Calu3 (cell line): ENCODE measurements around the gene GET4. TPM values are rescaled to one million over a fixed set of nuclear protein-coding genes. Genes with fewer than 3 reads are reported as not detected.
A peak's percentile ranks its signal among the peaks of the same experiment; 100 is the strongest.

Experiments used
- BruUV-seq: library from RNA; stranded (reverse); fragments of 400-500 nt; replicated peaks from 2 replicates; lab custom pipeline; 2021; lab: Mats Ljungman, UMichigan
- CTCF ChIA-PET: fragments of 300-600 bp; sonication (Branson Sonifier 250); formaldehyde crosslinking; loops from one replicate; lab custom pipeline; 2022; ENCODE audit warnings: antibody characterized with exemption; lab: Charles Lee
- DNase-seq: peaks from one replicate; pipeline ENCODE4 v3.0.0; 2022
- H3K27ac Mint-ChIP-seq: one replicate; pipeline ENCODE4 v1.8.0; 2022; ENCODE audit warnings: mixed read lengths; ENCODE audit not compliant: unreplicated experiment
- H3K27me3 Mint-ChIP-seq: one replicate; pipeline ENCODE4 v1.8.0; 2022; ENCODE audit warnings: mixed read lengths; ENCODE audit not compliant: unreplicated experiment
- H3K36me3 Mint-ChIP-seq: one replicate; pipeline ENCODE4 v1.8.0; 2022; ENCODE audit warnings: mild to moderate bottlenecking, moderate library complexity, mixed read lengths; ENCODE audit not compliant: insufficient read depth, unreplicated experiment
- H3K4me1 Mint-ChIP-seq: one replicate; pipeline ENCODE4 v1.8.0; 2022; ENCODE audit warnings: mild to moderate bottlenecking, low read depth, mixed read lengths; ENCODE audit not compliant: unreplicated experiment
- H3K4me3 Mint-ChIP-seq: one replicate; pipeline ENCODE4 v1.8.0; 2022; ENCODE audit warnings: mild to moderate bottlenecking, low read depth, moderate library complexity, mixed read lengths; ENCODE audit not compliant: unreplicated experiment
- H3K9me3 Mint-ChIP-seq: one replicate; pipeline ENCODE4 v1.8.0; 2022; ENCODE audit warnings: low read depth, mixed read lengths; ENCODE audit not compliant: unreplicated experiment
- intact Hi-C: fragments of 100-400 bp; cut with micrococcal nuclease; formaldehyde crosslinking; loops from one replicate; pipeline ENCODE4 v1.10.0; 2022; ENCODE audit not compliant: unreplicated experiment
- total RNA-seq: library from RNA; stranded (reverse); gene quantifications from 2 replicates; pipeline ENCODE4 v1.2.3, GENCODE V29; 2022
- TF ChIP-seq, protein P1 (sequence below): fragments of 200-600 bp; IDR thresholded peaks from one replicate; pipeline ENCODE4 v1.8.0; 2022; ENCODE audit warnings: antibody characterized with exemption; ENCODE audit not compliant: unreplicated experiment

The GET4 gene
- total RNA-seq, 1 experiment from 2014 or later = 145 TPM

DNA sequence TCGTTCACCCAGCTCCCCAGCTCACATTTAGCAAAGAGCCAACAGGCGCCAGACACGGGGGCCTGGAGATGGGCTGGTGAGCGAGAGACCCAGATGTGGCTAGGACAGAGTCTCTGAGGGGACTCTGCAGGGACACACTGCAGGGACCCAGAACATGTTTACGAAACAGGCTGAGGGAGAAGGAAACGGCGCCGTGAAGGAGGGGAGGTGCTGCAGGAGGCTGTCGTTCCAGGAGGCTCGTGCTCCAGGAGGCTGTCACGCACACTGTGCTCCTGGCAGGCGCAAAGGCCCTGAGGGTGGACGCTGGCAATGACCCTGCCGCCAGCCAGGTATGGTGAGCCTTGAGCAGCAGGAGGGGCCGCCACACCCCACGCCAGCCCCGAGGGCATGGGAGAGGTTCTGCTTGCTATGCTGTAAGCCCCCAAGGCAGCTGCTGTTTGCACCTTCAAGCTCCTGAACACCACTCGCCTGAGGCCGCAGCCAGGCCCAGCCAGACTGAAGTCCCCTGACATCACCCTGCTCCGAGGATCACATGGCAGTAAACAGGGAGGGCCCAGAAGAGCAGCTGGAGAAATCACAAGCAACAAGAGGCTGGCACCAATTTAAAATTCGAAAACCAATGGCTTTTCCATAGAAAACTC lies 50.8 kb downstream of the GET4 start:
- intact Hi-C loops = no loop called here
- H3K4me3 Mint-ChIP-seq = peak overlapping the region; percentile 61
- CTCF ChIA-PET = interaction anchor here (1.4 to 2.7 kb wide), 2 partner anchors 22 to 27 kb away, joined by 4 to 11 read pairs; partner anchors contain the start of gene ADAP1
- H3K36me3 Mint-ChIP-seq = peaks cover 95% of the 10 kb centered on the region
- peak overlapping the region; percentile 96 for H3K27ac Mint-ChIP-seq
- peak; percentile 89 for DNase-seq
- BruUV-seq = no TSS peak
- H3K27me3 Mint-ChIP-seq = no peaks in the 10 kb centered on the region
- TF ChIP-seq, protein P1, sequence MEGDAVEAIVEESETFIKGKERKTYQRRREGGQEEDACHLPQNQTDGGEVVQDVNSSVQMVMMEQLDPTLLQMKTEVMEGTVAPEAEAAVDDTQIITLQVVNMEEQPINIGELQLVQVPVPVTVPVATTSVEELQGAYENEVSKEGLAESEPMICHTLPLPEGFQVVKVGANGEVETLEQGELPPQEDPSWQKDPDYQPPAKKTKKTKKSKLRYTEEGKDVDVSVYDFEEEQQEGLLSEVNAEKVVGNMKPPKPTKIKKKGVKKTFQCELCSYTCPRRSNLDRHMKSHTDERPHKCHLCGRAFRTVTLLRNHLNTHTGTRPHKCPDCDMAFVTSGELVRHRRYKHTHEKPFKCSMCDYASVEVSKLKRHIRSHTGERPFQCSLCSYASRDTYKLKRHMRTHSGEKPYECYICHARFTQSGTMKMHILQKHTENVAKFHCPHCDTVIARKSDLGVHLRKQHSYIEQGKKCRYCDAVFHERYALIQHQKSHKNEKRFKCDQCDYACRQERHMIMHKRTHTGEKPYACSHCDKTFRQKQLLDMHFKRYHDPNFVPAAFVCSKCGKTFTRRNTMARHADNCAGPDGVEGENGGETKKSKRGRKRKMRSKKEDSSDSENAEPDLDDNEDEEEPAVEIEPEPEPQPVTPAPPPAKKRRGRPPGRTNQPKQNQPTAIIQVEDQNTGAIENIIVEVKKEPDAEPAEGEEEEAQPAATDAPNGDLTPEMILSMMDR = no peak
- no peaks in the 10 kb centered on the region for H3K9me3 Mint-ChIP-seq
- H3K4me1 Mint-ChIP-seq = peaks cover 69% of the 10 kb centered on the region

DNA sequence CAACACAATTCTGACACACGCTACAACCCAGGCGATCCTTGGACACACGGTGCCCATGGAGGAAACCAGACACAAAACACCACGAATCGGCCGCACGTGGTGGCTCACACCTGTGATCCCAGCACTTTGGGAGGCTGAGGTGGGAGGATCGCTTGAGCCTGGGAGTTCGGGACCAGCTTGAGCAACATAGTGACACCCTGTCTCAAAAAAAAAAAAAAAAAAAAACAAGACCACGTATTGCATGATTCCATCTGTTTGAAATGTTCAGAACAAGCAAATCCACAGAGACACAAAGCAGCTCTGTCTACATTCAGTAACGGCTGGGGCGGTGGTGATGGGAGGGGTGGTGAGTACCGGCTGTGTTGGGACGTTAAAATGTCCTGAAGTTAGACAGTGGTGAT lies 53.0 kb downstream of the GET4 start:
- no peaks in the 10 kb centered on the region for H3K27me3 Mint-ChIP-seq
- intact Hi-C loops = loop anchor here (2.0 kb wide), 1 partner anchor 15 kb away; no protein-coding TSS in a partner anchor
- peak overlapping the region; percentile 96 for H3K27ac Mint-ChIP-seq
- peaks cover 55% of the 10 kb centered on the region for H3K4me1 Mint-ChIP-seq
- H3K9me3 Mint-ChIP-seq = no peaks in the 10 kb centered on the region
- TF ChIP-seq, protein P1 = no peak
- H3K36me3 Mint-ChIP-seq = peaks cover 87% of the 10 kb centered on the region
- no peak for DNase-seq
- BruUV-seq = no TSS peak
- H3K4me3 Mint-ChIP-seq = peak overlapping the region; percentile 53
- CTCF ChIA-PET = interaction anchor here (1.2 to 2.2 kb wide), 5 partner anchors 15 to 64 kb away, joined by 4 to 17 read pairs (median 7); partner anchors contain the start of gene ADAP1

DNA sequence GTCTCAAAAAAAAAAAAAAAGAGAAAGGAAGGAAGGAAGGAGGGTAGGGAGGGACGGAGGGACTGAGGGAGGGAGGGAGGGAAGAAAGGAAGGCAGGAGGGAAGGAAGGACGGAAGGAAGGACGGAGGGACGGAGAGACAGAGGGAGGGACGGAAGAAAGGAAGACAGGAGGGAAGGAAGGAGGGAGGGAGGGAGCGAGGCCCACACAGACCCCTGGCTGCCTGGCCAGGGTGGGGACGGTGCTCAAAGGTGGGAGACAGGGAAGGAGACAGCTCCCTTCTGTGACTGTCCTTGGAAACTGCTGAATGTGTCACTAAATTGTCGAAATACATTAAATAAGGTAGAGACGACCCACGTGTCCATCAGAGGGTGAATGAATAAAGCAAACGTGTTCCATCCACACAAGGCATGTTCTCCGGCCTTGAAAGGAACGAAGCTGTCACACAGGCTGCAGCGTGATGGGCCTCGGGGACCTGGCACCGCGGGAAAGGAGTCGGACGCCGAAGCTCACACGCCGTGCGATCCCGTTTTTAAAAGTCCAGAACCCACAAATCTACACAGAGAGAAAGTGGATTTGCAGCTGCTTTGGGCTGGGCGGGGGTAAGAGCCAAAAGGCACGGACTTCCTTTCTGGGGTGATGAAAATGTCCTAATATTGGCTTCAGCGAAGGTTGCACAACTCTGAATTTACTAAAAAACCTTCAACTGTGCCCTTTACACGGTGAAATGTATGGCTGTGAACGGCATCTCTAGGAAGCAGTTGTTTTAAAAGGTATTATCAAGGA lies 54.8 kb downstream of the GET4 start:
- peaks cover 44% of the 10 kb centered on the region for H3K4me1 Mint-ChIP-seq
- H3K4me3 Mint-ChIP-seq = no peak overlapping the region
- H3K27ac Mint-ChIP-seq = peak overlapping the region; percentile 9
- H3K9me3 Mint-ChIP-seq = no peaks in the 10 kb centered on the region
- CTCF ChIA-PET = interaction anchor here (0.7 to 0.8 kb wide), 3 partner anchors 17 to 713 kb away, joined by 3 to 10 read pairs (median 5); no protein-coding TSS in a partner anchor
- no TSS peak for BruUV-seq
- TF ChIP-seq, protein P1 = no peak
- peaks cover 88% of the 10 kb centered on the region for H3K36me3 Mint-ChIP-seq
- intact Hi-C loops = no loop called here
- H3K27me3 Mint-ChIP-seq = no peaks in the 10 kb centered on the region
- no peak for DNase-seq

DNA sequence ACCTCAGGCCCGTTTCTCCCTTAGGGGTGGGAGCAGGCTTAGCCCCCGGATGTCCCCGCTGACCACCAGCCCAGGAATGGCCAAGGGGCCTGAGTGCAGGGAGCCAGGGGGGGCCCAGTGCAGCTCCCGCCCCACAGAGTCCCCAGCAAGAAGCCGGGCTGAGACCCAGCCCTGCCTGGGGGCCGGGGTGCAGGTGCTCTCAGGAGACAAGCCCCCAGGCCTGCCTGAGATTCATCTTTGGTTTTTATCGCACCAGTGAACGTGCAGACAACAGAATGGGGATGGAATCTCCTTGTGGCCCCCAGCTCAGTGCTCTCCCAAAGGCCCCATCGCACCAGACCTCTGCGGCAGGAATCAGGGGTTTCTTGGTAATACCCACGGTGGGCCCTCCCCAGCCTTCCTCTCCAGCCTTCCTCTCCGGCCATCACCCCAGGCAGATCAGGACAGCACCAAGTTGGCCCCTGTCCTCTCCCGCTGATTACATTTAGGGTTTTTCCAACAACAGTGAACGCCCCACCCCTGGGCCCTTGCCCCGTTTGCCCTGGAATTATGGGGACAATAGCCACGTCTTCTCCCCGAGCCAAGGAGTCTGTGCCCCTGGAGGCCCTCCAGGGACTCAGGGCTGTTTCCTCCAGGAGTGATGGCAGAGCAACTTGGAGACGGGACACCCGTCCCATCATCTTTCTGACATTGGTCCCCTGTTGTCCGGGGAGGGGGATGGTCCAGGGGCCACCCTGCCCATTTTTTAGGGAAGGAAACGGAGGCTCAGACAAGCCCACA lies 55.7 kb downstream of the GET4 start:
- H3K4me1 Mint-ChIP-seq = peaks cover 43% of the 10 kb centered on the region
- H3K27ac Mint-ChIP-seq = peak overlapping the region; percentile 19
- no peak overlapping the region for H3K4me3 Mint-ChIP-seq
- CTCF ChIA-PET = no interaction called here
- DNase-seq = no peak
- intact Hi-C loops = no loop called here
- no TSS peak for BruUV-seq
- H3K27me3 Mint-ChIP-seq = no peaks in the 10 kb centered on the region
- no peaks in the 10 kb centered on the region for H3K9me3 Mint-ChIP-seq
- TF ChIP-seq, protein P1 = no peak
- peaks cover 88% of the 10 kb centered on the region for H3K36me3 Mint-ChIP-seq
